H9 (cell line): Measurements from ENCODE around the gene REEP3. TPM values are rescaled to one million over a fixed set of nuclear protein-coding genes. Genes with fewer than 3 reads are reported as not detected.
A peak's percentile ranks its signal among the peaks of the same experiment; 100 is the strongest.

Experiments
- DNase-seq: peaks from one replicate; pipeline ENCODE4 v3.0.0-alpha.2; 2017
- H2AFZ ChIP-seq: one replicate; pipeline ENCODE4 v1.6.1; 2013; ENCODE audit warnings: mild to moderate bottlenecking, low read length, control low read depth, moderate library complexity
- H2AK5ac ChIP-seq: 2 replicates; pipeline ENCODE4 v1.6.1; 2013; ENCODE audit warnings: low read length, control low read depth, mixed read lengths; ENCODE audit not compliant: insufficient read length
- H2BK120ac ChIP-seq: one replicate; pipeline ENCODE4 v1.6.1; 2013; ENCODE audit warnings: low read depth, mild to moderate bottlenecking, low read length, control low read depth, inconsistent platforms; ENCODE audit not compliant: poor library complexity, severe bottlenecking
- H2BK12ac ChIP-seq: 2 replicates; pipeline ENCODE4 v1.6.1; 2013; ENCODE audit warnings: low read length, control low read depth, mixed read lengths, low read depth; ENCODE audit not compliant: insufficient read length
- H2BK15ac ChIP-seq: 2 replicates; pipeline ENCODE4 v1.6.1; 2013; ENCODE audit warnings: low read depth, low read length, control low read depth
- H2BK20ac ChIP-seq: one replicate; pipeline ENCODE4 v1.6.1; 2013; ENCODE audit warnings: low read depth, mild to moderate bottlenecking, low read length, control low read depth, inconsistent platforms; ENCODE audit not compliant: poor library complexity, severe bottlenecking
- H2BK5ac ChIP-seq: 2 replicates; pipeline ENCODE4 v1.6.1; 2013; ENCODE audit warnings: low read length, control low read depth, mixed read lengths; ENCODE audit not compliant: insufficient read length
- H3K14ac ChIP-seq: 2 replicates; pipeline ENCODE4 v1.6.1; 2013; ENCODE audit warnings: low read length, control low read depth; ENCODE audit not compliant: insufficient read depth
- H3K18ac ChIP-seq: 2 replicates; pipeline ENCODE4 v1.6.1; 2013; ENCODE audit warnings: low read depth, mild to moderate bottlenecking, mixed read lengths, low read length, control low read depth; ENCODE audit not compliant: insufficient read length
- H3K23ac ChIP-seq: 2 replicates; pipeline ENCODE4 v1.6.1; 2013; ENCODE audit warnings: low read length, control low read depth, mixed read lengths, low read depth; ENCODE audit not compliant: insufficient read length
- H3K23me2 ChIP-seq: 2 replicates; pipeline ENCODE4 v1.6.1; 2013; ENCODE audit warnings: low read depth, mild to moderate bottlenecking, mixed read lengths, low read length, control low read depth; ENCODE audit not compliant: insufficient read length, poor library complexity, severe bottlenecking
- H3K27ac ChIP-seq: 2 replicates; pipeline ENCODE4 v1.5.1; 2013; ENCODE audit warnings: low read length, control low read depth, mixed read lengths, low read depth; ENCODE audit not compliant: insufficient read length
- H3K27me3 ChIP-seq: 2 replicates; pipeline ENCODE4 v1.6.1; 2013; ENCODE audit warnings: low read length, control low read depth, inconsistent platforms; ENCODE audit not compliant: insufficient read depth
- H3K4ac ChIP-seq: 2 replicates; pipeline ENCODE4 v1.6.1; 2013; ENCODE audit warnings: low read depth, mild to moderate bottlenecking, control low read depth, inconsistent platforms, low read length, moderate library complexity
- H3K4me1 ChIP-seq: 2 replicates; pipeline ENCODE4 v1.6.1; 2013; ENCODE audit warnings: low read length, control low read depth, inconsistent platforms; ENCODE audit not compliant: insufficient read depth
- H3K4me2 ChIP-seq: 2 replicates; pipeline ENCODE4 v1.6.1; 2013; ENCODE audit warnings: low read length, control low read depth, mixed read lengths; ENCODE audit not compliant: insufficient read length, insufficient read depth
- H3K56ac ChIP-seq: 2 replicates; pipeline ENCODE4 v1.6.1; 2013; ENCODE audit warnings: low read depth, mild to moderate bottlenecking, mixed read lengths, low read length, control low read depth; ENCODE audit not compliant: insufficient read length
- H3K79me1 ChIP-seq: 2 replicates; pipeline ENCODE4 v1.6.1; 2013; ENCODE audit warnings: low read depth, mild to moderate bottlenecking, moderate library complexity, low read length, control low read depth, inconsistent platforms; ENCODE audit not compliant: insufficient read depth, poor library complexity, severe bottlenecking
- H3K79me2 ChIP-seq: 2 replicates; pipeline ENCODE4 v1.6.1; 2013; ENCODE audit warnings: low read length, control low read depth, inconsistent platforms; ENCODE audit not compliant: insufficient read depth
- H3K9ac ChIP-seq: 2 replicates; pipeline ENCODE4 v1.6.1; 2013; ENCODE audit warnings: low read length, control low read depth, mixed read lengths; ENCODE audit not compliant: insufficient read length; ENCODE audit errors: extremely low read depth
- H3K9me3 ChIP-seq: one replicate; pipeline ENCODE4 v1.6.1; 2013; ENCODE audit warnings: low read depth, low read length, inconsistent platforms; ENCODE audit not compliant: control insufficient read depth
- H3T11ph ChIP-seq: one replicate; pipeline ENCODE4 v1.6.1; 2013; ENCODE audit warnings: mild to moderate bottlenecking, low read length, control low read depth, inconsistent platforms
- H4K20me1 ChIP-seq: one replicate; pipeline ENCODE4 v1.6.1; 2013; ENCODE audit not compliant: control insufficient read depth, insufficient read length, insufficient read depth
- H4K5ac ChIP-seq: 2 replicates; pipeline ENCODE4 v1.6.1; 2013; ENCODE audit warnings: low read depth, mild to moderate bottlenecking, mixed read lengths, low read length, control low read depth; ENCODE audit not compliant: insufficient read length
- H4K8ac ChIP-seq: replicated peaks from 2 replicates; pipeline ENCODE4 v1.6.1; 2013; ENCODE audit warnings: low read length, control low read depth, mixed read lengths, low read depth; ENCODE audit not compliant: insufficient read length
- H4K91ac ChIP-seq: 2 replicates; pipeline ENCODE4 v1.6.1; 2013; ENCODE audit warnings: low read depth, mild to moderate bottlenecking, moderate library complexity, mixed read lengths, low read length, control low read depth; ENCODE audit not compliant: insufficient read length
- H3K27ac Mint-ChIP-seq, 3 experiments: 2 replicates in 2 of 3; 3 replicates in 1 of 3; pipeline ENCODE4 v1.8.0; 2020 to 2021; ENCODE audit warnings: mixed read lengths in 3 of 3, mild to moderate bottlenecking in 1 of 3, moderate library complexity in 1 of 3
- H3K27me3 Mint-ChIP-seq: 2 replicates; pipeline ENCODE4 v1.8.0; 2021; ENCODE audit warnings: low read depth, mild to moderate bottlenecking, moderate library complexity, mixed read lengths
- H3K36me3 Mint-ChIP-seq, 3 experiments: 2 replicates in 2 of 3; 3 replicates in 1 of 3; pipeline ENCODE4 v1.8.0; 2020 to 2021; ENCODE audit warnings: low read depth in 3 of 3, mixed read lengths in 3 of 3; ENCODE audit not compliant: insufficient read depth in 1 of 3
- H3K4me1 Mint-ChIP-seq, 2 experiments: 2 replicates each; pipeline ENCODE4 v1.8.0; 2020; ENCODE audit warnings: mixed read lengths in 2 of 2
- H3K4me3 Mint-ChIP-seq, 2 experiments: 2 replicates in 1 of 2; 3 replicates in 1 of 2; pipeline ENCODE4 v1.8.0; 2020 to 2021; ENCODE audit warnings: mild to moderate bottlenecking in 2 of 2, mixed read lengths in 2 of 2, moderate library complexity in 1 of 2
- H3K9me3 Mint-ChIP-seq, 2 experiments: 2 replicates in 1 of 2; 3 replicates in 1 of 2; pipeline ENCODE4 v1.8.0; 2020; ENCODE audit warnings: mild to moderate bottlenecking in 2 of 2, mixed read lengths in 2 of 2, moderate library complexity in 1 of 2
- CTCF ChIP-seq: fragments of 200-600 bp; sonication (generic); conservative IDR thresholded peaks from 3 replicates; pipeline ENCODE4 v1.8.0; 2021; ENCODE audit warnings: antibody characterized with exemption, mild to moderate bottlenecking
- total RNA-seq: library from RNA; stranded (reverse); gene quantifications from 2 replicates; pipeline ENCODE4 v1.2.1, GENCODE V29; 2021

REEP3 gene
- total RNA-seq, 1 experiment from 2014 or later = 21.4 TPM

GRCh38 chr10:63584725-63585035 is 63.5 kb downstream of the REEP3 start:
- Histone ChIP-seq H3K9ac (no peak overlapping the region), H2BK20ac (no peak overlapping the region), H4K8ac (no peak overlapping the region), H3K4me1 (peaks cover 2% of the 10 kb centered on the region; the same call in 1 of the 2 replicates), H4K91ac (no peak overlapping the region), H2AFZ (no peak overlapping the region), H2BK120ac (no peak overlapping the region), H4K20me1 (no peaks in the 10 kb centered on the region), H3K9me3 (no peaks in the 10 kb centered on the region), H3K23ac (no peak overlapping the region), H3K18ac (no peak overlapping the region), H3K27ac (no peak overlapping the region), H3K56ac (no peak overlapping the region), H3K79me2 (peaks cover 2% of the 10 kb centered on the region; the same call in 1 of the 2 replicates), H2AK5ac (no peak overlapping the region), H3K79me1 (no peaks in the 10 kb centered on the region), H3K23me2 (no peaks in the 10 kb centered on the region), H3K27me3 (no peaks in the 10 kb centered on the region), H2BK15ac (no peak overlapping the region), H3K14ac (no peak overlapping the region), H2BK12ac (no peak overlapping the region), H4K5ac (no peak overlapping the region), H2BK5ac (no peak overlapping the region), H3K4me2 (no peak overlapping the region), H3K4ac (no peak overlapping the region), H3T11ph (no peak overlapping the region)
- peaks cover 0 to 8% of the 10 kb centered on the region in 2 experiments; a peak in 2 of 4 replicates for H3K4me1 Mint-ChIP-seq
- TF ChIP-seq CTCF = no peak
- no peaks in the 10 kb centered on the region for H3K27me3 Mint-ChIP-seq
- H3K27ac Mint-ChIP-seq = peak overlapping the region in 2 of 3 experiments; percentile 15 to 27; a peak in 2 of 7 replicates
- no peaks in the 10 kb centered on the region for H3K9me3 Mint-ChIP-seq
- H3K36me3 Mint-ChIP-seq = no peaks in the 10 kb centered on the region; a peak in 2 of 7 replicates
- DNase-seq = no peak
- H3K4me3 Mint-ChIP-seq = no peak overlapping the region
